BLaER1 (cell line): ENCODE results near the gene ADRM1.

ENCODE experiments used
- H3K27ac ChIP-seq: shearing (Covaris generic); formaldehyde crosslinking; 2 replicates; pipeline ENCODE4 v1.8.1; 2022
- H3K27me3 ChIP-seq: shearing (Covaris generic); formaldehyde crosslinking; 2 replicates; pipeline ENCODE4 v1.8.1; 2022
- H3K36me3 ChIP-seq: shearing (Covaris generic); formaldehyde crosslinking; 2 replicates; pipeline ENCODE4 v1.8.1; 2022
- H3K4me1 ChIP-seq: shearing (Covaris generic); formaldehyde crosslinking; 2 replicates; pipeline ENCODE4 v1.8.1; 2022
- H3K4me2 ChIP-seq: shearing (Covaris generic); formaldehyde crosslinking; 2 replicates; pipeline ENCODE4 v1.8.1; 2022
- H3K4me3 ChIP-seq: shearing (Covaris generic); formaldehyde crosslinking; 2 replicates; pipeline ENCODE4 v1.8.1; 2022
- H3K9ac ChIP-seq: shearing (Covaris generic); formaldehyde crosslinking; 2 replicates; pipeline ENCODE4 v1.8.1; 2022
- H3K9me3 ChIP-seq: shearing (Covaris generic); formaldehyde crosslinking; 2 replicates; pipeline ENCODE4 v1.8.1; 2022
- H4K20me1 ChIP-seq: shearing (Covaris generic); formaldehyde crosslinking; 2 replicates; pipeline ENCODE4 v1.8.1; 2022
- Cebpa-rat ChIP-seq: shearing (Covaris generic); IDR thresholded peaks from 2 replicates; pipeline ENCODE4 v1.8.1; 2022

ADRM1 gene

DNA sequence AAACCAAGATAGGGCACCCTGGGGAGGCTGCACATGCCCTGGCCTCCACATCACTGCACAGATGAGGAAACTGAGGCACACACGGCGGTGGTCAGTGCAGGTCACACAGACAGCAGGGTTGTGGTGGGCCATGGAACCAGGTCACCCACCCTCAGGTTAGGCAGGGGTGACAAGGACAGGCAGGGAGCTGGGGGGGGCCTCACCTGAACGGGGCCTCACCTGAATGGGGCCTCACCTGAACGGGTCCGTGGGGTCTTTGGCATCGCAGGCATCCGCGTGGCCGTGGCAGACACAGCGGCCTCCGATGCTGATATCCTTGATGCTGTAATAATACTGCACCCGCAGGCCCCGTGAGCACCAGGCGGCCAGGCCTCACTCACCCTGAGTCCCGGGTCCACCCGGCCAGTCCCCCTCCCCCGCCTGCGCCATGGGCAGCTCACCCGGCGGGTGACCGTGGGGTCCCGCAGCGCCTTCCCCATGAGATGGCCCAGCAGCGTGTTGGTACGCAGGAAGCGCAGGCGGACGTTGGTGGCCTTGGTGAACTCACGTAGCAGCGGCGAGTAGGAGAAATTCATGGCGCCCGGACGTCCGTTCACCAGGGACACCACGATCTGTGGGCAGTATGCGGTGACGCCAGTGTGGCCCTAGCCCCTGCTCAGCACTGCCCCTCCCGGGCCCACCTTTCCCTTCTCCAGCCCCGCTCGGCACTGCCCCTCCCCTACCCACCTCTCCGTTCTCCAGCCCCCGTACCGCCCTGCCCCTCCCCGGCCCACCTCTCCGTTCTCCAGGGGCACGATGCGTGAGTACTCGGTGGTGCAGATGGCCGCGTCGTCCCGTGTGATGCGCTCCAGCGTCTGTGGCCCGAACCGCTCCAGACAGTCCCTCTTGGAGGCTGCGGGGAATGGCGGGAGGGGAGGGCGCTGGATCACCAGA is 48.9 kb downstream of the ADRM1 start:
- peaks cover 39% of the 10 kb centered on the region for H3K4me1 ChIP-seq
- H3K9me3 ChIP-seq, result peaks cover 10% of the 10 kb centered on the region
- H3K36me3 ChIP-seq, result peaks cover 44% of the 10 kb centered on the region
- no peak overlapping the region for H3K4me3 ChIP-seq
- no peak overlapping the region for H3K4me2 ChIP-seq
- H3K27ac ChIP-seq, result no peak overlapping the region
- peaks cover 47% of the 10 kb centered on the region for H4K20me1 ChIP-seq
- no peak for TF ChIP-seq Cebpa-rat
- H3K27me3 ChIP-seq, result no peaks in the 10 kb centered on the region
- H3K9ac ChIP-seq, result no peak overlapping the region

DNA sequence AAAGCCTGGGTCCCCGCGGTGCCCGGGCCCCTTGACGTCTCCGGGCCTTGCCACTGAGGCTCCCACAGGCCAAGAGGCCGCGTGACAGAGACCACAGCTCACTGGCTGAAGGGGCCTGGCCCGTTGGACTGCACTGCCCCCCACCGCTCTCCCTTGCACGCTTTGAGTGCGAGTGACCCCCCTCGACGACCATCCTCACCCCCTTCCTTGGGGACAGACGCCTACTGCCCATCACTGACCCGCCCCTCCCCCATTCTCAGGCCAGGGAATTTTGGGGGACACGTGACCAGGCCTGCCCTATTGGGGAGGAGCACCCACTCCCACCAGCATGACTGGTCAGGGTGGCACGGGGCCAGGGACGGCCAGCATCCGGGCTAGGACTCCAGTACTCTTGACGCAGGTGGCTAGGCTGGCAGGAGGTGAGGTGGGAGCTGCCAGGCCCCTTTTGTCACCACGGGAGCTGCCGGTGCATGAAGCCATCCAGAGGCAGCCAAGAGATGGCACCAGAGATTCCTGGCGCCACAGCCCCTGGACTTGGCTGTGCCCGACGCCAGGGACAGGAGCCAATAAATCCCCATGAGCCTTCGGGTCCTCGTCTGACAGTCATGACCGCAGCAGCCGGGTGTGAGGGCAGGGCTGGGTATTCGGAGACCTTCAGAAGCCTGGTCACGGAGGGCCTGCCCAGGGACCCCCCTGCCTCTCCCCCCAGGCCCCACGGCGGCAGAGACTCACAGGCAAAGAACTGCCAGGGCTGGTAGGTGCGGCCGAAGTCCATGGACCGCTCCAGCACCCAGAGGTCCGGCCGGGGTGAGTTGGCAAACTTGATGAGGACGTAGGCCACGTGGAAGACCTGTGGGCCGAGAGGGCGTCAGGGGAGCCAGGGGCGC is 49.8 kb downstream of the ADRM1 start:
- Histone ChIP-seq H3K9me3 (peaks cover 10% of the 10 kb centered on the region), H3K27ac (no peak overlapping the region), H3K4me2 (no peak overlapping the region; the same call in 1 of the 2 replicates), H3K4me3 (no peak overlapping the region), H3K36me3 (peaks cover 35% of the 10 kb centered on the region), H3K9ac (no peak overlapping the region), H3K4me1 (peaks cover 48% of the 10 kb centered on the region), H4K20me1 (peaks cover 56% of the 10 kb centered on the region), H3K27me3 (peaks cover under 1% of the 10 kb centered on the region; the same call in 1 of the 2 replicates)
- TF ChIP-seq Cebpa-rat, result no peak

DNA sequence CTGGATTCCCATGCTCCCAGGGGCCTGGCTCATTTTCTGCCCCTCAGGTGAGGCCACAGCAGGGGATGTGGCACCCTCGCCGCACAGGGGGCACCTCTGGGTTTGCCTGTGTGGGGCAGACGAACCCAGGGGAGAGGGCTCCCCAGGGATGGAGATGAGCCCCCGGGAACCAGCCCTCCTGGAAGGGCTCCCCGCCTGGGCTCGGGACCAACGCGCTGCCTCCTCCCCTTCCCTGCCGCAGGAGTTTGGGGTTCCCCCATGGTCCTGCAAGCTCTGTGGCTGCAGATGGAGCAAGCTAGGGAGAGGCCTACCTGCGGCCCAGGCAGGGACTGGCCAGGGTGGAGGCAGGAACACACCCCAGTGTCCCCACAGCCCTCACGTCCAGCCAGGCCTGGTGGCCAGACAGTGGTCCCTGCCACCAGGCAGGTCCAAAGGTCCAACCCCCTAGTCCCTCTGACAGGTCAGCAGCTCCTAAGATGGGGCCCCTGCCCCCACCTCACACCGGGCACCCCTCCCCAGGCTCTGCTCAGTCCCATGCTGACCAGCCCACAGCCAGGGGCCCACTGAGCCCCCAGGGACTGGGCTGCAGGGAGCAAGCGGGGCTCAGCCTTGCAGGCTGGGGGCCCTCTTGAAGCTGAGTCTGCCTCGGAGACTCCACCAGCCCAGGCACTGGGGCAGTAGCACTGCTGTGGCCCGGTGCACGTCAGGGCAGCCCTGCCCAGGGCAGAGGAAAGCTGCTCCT is 50.7 kb downstream of the ADRM1 start:
- Histone ChIP-seq H3K4me3 (no peak overlapping the region), H3K36me3 (peaks cover 31% of the 10 kb centered on the region), H3K4me2 (peak overlapping the region; percentile 25; the same call in 1 of the 2 replicates), H4K20me1 (peaks cover 65% of the 10 kb centered on the region), H3K4me1 (peaks cover 56% of the 10 kb centered on the region), H3K9me3 (peaks cover 9% of the 10 kb centered on the region), H3K27me3 (peaks cover 8% of the 10 kb centered on the region; the same call in 1 of the 2 replicates), H3K27ac (no peak overlapping the region), H3K9ac (no peak overlapping the region)
- TF ChIP-seq Cebpa-rat, result no peak

DNA sequence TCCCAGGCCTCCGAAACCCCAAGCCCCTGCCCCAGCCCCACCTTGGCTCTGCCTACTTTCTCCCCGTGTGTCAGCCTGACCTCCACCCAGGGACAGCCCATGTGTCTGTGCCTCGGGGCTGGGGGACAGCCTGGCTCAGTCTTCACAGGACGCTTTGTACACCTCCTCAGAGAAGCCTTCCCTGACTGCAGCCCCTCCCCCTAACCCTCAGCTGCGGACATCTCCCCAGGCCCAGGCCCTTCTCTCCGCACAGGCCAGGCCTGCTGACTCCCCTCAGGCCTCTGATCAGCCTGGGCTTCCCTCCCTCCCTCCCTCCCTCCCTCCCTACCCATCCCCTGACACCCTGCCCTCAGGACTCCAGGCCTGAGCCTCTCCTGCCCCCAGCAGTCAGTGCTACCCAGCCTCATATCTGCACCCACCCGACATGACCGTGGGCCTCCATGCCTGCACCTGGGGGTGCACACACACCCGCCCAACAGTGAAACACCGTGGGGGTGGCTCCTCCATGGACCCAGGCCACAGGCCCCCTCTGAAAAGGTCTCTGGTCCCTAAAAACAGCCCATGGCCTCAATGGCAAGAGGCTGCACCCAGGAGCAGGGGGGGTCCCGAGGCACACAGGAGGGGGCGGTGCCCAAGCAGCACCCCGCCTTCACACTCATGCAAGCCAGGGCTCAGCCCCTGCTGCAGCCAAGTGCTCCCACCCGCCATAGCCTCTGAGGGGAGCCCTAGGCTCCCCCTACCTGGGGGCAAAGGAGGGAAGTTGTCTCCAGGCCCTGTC is 51.4 kb downstream of the ADRM1 start:
- no peak overlapping the region for H3K4me3 ChIP-seq
- peaks cover 72% of the 10 kb centered on the region for H4K20me1 ChIP-seq
- H3K4me2 ChIP-seq, result peak overlapping the region; percentile 87
- H3K9me3 ChIP-seq, result 0 out of 2 replicates have a peak, but pooled peaks cover 2% of the 10 kb centered on the region
- peaks cover 64% of the 10 kb centered on the region for H3K4me1 ChIP-seq
- peaks cover 8% of the 10 kb centered on the region; the same call in 1 of the 2 replicates for H3K27me3 ChIP-seq
- no peak for TF ChIP-seq Cebpa-rat
- peak overlapping the region; percentile 60 for H3K27ac ChIP-seq
- H3K36me3 ChIP-seq, result peaks cover 31% of the 10 kb centered on the region
- H3K9ac ChIP-seq, result 0 out of 2 replicates have a peak overlapping the region, but pooled peaks have one; percentile 34

DNA sequence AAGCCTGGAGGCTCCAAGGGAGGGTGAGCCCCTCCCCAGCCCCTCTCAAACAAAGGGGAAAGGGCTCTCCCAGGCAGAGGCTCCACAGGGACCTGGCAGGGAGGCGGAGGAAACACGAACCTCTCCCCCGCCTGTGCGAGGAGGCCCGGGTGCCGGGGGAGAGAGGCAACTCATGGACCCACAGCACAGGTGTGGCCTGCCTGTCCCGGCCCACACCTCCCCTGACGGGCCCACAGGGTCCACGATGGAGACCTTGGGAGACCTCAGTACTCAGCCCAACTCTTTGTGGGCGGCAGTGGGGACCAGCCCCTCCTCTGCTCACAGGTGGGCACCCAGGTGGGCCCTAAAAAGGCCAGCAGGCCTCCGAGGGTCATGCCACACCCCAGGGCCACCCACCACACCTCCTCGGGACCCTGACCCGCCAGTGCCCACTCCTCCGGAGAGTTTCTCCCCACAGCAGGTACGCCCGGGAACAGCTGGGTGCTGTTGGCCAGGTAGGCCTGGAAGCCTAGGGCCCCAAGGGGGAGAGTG is 52.1 kb downstream of the ADRM1 start:
- TF ChIP-seq Cebpa-rat, result no peak
- no peak overlapping the region for H3K4me3 ChIP-seq
- H3K27ac ChIP-seq, result peak overlapping the region; percentile 60
- H3K27me3 ChIP-seq, result peaks cover 8% of the 10 kb centered on the region; the same call in 1 of the 2 replicates
- peak overlapping the region; percentile 87 for H3K4me2 ChIP-seq
- H4K20me1 ChIP-seq, result peaks cover 77% of the 10 kb centered on the region
- 0 out of 2 replicates have a peak overlapping the region, but pooled peaks have one; percentile 34 for H3K9ac ChIP-seq
- peaks cover 29% of the 10 kb centered on the region for H3K36me3 ChIP-seq
- no peaks in the 10 kb centered on the region for H3K9me3 ChIP-seq
- peaks cover 68% of the 10 kb centered on the region for H3K4me1 ChIP-seq

DNA sequence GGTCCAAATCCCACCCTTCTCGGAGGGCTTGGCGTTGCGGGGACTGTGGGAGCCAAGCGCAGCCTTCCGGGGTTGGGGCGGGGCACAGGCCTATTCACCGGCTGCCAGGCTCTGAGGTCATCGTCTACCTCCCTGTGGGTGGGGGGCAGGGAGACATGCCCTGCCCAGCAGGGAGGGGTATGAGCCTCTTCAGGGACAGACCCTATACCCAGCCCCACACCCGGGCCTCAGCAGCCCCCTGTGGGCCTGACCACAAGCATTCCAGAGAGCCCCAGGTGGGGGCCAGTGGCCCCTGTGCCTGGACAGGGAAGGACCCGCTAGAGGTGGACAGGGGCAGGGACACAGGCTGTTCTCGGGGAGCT is 52.7 kb downstream of the ADRM1 start:
- Histone ChIP-seq H4K20me1 (peaks cover 77% of the 10 kb centered on the region), H3K9me3 (no peaks in the 10 kb centered on the region), H3K36me3 (peaks cover 23% of the 10 kb centered on the region), H3K27ac (no peak overlapping the region; the same call in 1 of the 2 replicates), H3K4me2 (peak overlapping the region; percentile 87), H3K4me3 (no peak overlapping the region), H3K4me1 (peaks cover 68% of the 10 kb centered on the region), H3K9ac (peak overlapping the region; percentile 65; the same call in 1 of the 2 replicates), H3K27me3 (peaks cover 8% of the 10 kb centered on the region; the same call in 1 of the 2 replicates)
- TF ChIP-seq Cebpa-rat, result no peak

DNA sequence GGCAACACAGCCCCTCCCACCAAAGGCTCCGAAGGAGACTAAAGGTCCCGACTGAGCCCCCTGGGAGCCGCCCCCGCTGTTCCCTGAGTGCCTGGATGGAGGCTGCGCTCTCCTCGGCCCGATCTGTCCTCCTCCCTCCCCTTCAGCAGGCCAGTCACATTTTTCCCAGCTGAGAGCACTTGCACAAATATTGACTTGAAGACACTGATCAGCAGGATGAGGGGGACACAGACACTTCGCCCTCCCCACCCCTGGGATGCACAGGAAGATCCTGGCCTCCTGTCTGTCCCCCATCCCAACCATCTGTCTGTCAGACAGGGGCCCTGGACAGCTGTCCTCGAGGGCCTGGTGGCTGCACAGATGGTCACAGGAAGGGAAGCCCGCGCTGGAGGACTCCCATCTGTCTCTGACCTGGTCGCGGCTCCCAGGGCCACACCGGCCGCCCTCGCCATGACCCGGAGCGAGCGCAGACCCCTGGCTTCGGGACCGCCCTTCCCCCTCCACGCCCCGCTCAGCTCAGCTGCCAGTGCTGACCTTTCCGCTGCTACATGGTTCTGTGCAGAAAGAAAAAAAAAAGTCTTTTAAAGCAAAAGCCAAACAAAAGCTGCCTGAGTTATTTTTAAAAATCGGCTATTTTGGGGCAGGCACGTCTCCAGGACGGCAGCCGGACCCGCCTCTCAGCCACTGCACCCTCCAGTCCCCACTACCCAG is 53.2 kb downstream of the ADRM1 start:
- peaks cover 73% of the 10 kb centered on the region for H3K4me1 ChIP-seq
- TF ChIP-seq Cebpa-rat, result no peak
- peak overlapping the region; percentile 87 for H3K4me2 ChIP-seq
- peaks cover 77% of the 10 kb centered on the region for H4K20me1 ChIP-seq
- peak overlapping the region; percentile 61 for H3K27ac ChIP-seq
- peaks cover 8% of the 10 kb centered on the region; the same call in 1 of the 2 replicates for H3K27me3 ChIP-seq
- H3K9me3 ChIP-seq, result no peaks in the 10 kb centered on the region
- H3K9ac ChIP-seq, result peak overlapping the region; percentile 65
- peak overlapping the region; percentile 51 for H3K4me3 ChIP-seq
- H3K36me3 ChIP-seq, result peaks cover 17% of the 10 kb centered on the region
